DND-41 (cell line): ENCODE results near the gene RARS2.

Experiments used
- ATAC-seq: fragments of 200-7000 bp; cut with Tn5 transposase; 3 replicates; pipeline ENCODE4 v1.9.1; 2021; ENCODE audit warnings: low read depth; ENCODE audit not compliant: insufficient read depth
- DNase-seq: peaks from one replicate; pipeline ENCODE4 v3.0.0-alpha.2; 2020
- H2AFZ ChIP-seq: 2 replicates; pipeline ENCODE4 v1.6.0; 2012; ENCODE audit warnings: low read depth, low read length
- H3K27ac ChIP-seq: 2 replicates; pipeline ENCODE4 v1.5.1; 2012; ENCODE audit warnings: low read length, inconsistent platforms
- H3K27me3 ChIP-seq: fragments of 200-600 bp; sonication (generic); 2 replicates; pipeline ENCODE4 v1.6.0; 2012; ENCODE audit warnings: low read length, mild to moderate bottlenecking, inconsistent platforms; ENCODE audit not compliant: insufficient read depth, poor library complexity
- H3K36me3 ChIP-seq: 2 replicates; pipeline ENCODE4 v1.5.1; 2012; ENCODE audit warnings: low read length, inconsistent platforms; ENCODE audit not compliant: insufficient read depth
- H3K4me1 ChIP-seq: 2 replicates; pipeline ENCODE4 v1.5.1; 2012; ENCODE audit warnings: mild to moderate bottlenecking, low read length; ENCODE audit not compliant: insufficient read depth
- H3K4me2 ChIP-seq: 2 replicates; pipeline ENCODE4 v1.6.0; 2012; ENCODE audit warnings: mild to moderate bottlenecking, moderate library complexity, low read length, inconsistent platforms; ENCODE audit not compliant: insufficient read depth
- H3K4me3 ChIP-seq, 2 experiments: fragments of 200-600 bp in 1 of 2; shearing (Covaris generic) in 1 of 2; 2 replicates each; pipeline ENCODE4 v1.5.1; 2012 to 2016; ENCODE audit warnings: inconsistent platforms in 2 of 2, low read length in 2 of 2, mild to moderate bottlenecking in 2 of 2, low read depth in 1 of 2, moderate library complexity in 1 of 2
- H3K79me2 ChIP-seq: 2 replicates; pipeline ENCODE4 v1.6.0; 2012; ENCODE audit warnings: low read length, inconsistent platforms; ENCODE audit not compliant: insufficient read depth
- H3K9ac ChIP-seq: 2 replicates; pipeline ENCODE4 v1.6.0; 2012; ENCODE audit warnings: low read depth, mild to moderate bottlenecking, inconsistent platforms, low read length, moderate library complexity
- H3K9me3 ChIP-seq: 2 replicates; pipeline ENCODE4 v1.5.1; 2012; ENCODE audit warnings: low read length, moderate library complexity, mild to moderate bottlenecking, inconsistent platforms; ENCODE audit not compliant: insufficient read depth, severe bottlenecking
- H4K20me1 ChIP-seq: 2 replicates; pipeline ENCODE4 v1.6.0; 2012; ENCODE audit warnings: low read length; ENCODE audit not compliant: insufficient read depth
- CTCF ChIP-seq: IDR thresholded peaks from 2 replicates; pipeline ENCODE4 v1.5.1; 2012; ENCODE audit warnings: borderline replicate concordance, low read length, moderate library complexity, mild to moderate bottlenecking; ENCODE audit not compliant: poor library complexity, severe bottlenecking; ENCODE audit errors: extremely low read depth
- EZH2 ChIP-seq: IDR thresholded peaks from 3 replicates; pipeline ENCODE4 v1.6.1; 2012; ENCODE audit warnings: borderline replicate concordance, low read depth, mild to moderate bottlenecking, moderate library complexity, low read length, inconsistent platforms; ENCODE audit not compliant: severe bottlenecking

RARS2 gene

GRCh38 chr6:87539554-87539953, 50.2 kb downstream of the RARS2 start:
- no peak for ATAC-seq
- H3K36me3 ChIP-seq: peaks cover 43% of the 10 kb centered on the region
- H3K27me3 ChIP-seq: no peaks in the 10 kb centered on the region
- no peaks in the 10 kb centered on the region for H3K4me1 ChIP-seq
- H3K27ac ChIP-seq: no peak overlapping the region
- H4K20me1 ChIP-seq: no peaks in the 10 kb centered on the region
- DNase-seq: no peak
- H3K4me2 ChIP-seq: no peak overlapping the region
- H3K79me2 ChIP-seq: no peaks in the 10 kb centered on the region
- TF ChIP-seq CTCF (no peak), EZH2 (no peak)
- H3K9me3 ChIP-seq: peaks cover 3% of the 10 kb centered on the region
- H3K4me3 ChIP-seq: no peak overlapping the region
- no peak overlapping the region for H3K9ac ChIP-seq
- H2AFZ ChIP-seq: no peak overlapping the region

- H3K9me3 ChIP-seq: peaks cover 3% of the 10 kb centered on the region
- peaks cover 41% of the 10 kb centered on the region for H3K36me3 ChIP-seq
- TF ChIP-seq EZH2: no peak
- TF ChIP-seq CTCF: no peak
- no peak overlapping the region for H3K9ac ChIP-seq
- H3K4me1 ChIP-seq: no peaks in the 10 kb centered on the region
- H3K4me3 ChIP-seq: no peak overlapping the region
- DNase-seq: no peak
- H2AFZ ChIP-seq: no peak overlapping the region
- H3K4me2 ChIP-seq: no peak overlapping the region
- no peak overlapping the region for H3K27ac ChIP-seq
- no peaks in the 10 kb centered on the region for H3K79me2 ChIP-seq
- H3K27me3 ChIP-seq: no peaks in the 10 kb centered on the region
- ATAC-seq: no peak
- no peaks in the 10 kb centered on the region for H4K20me1 ChIP-seq
These were observed 51.1 kb downstream of the RARS2 start for GRCh38 chr6:87538510-87539260.

GRCh38 chr6:87534377-87535047, 55.3 kb downstream of the RARS2 start:
- Histone ChIP-seq H3K79me2 (no peaks in the 10 kb centered on the region), H3K9ac (no peak overlapping the region), H3K36me3 (peaks cover 24% of the 10 kb centered on the region), H3K4me1 (no peaks in the 10 kb centered on the region), H3K4me2 (no peak overlapping the region), H3K4me3 (no peak overlapping the region), H3K9me3 (peaks cover 2% of the 10 kb centered on the region), H3K27me3 (no peaks in the 10 kb centered on the region), H4K20me1 (no peaks in the 10 kb centered on the region), H3K27ac (no peak overlapping the region), H2AFZ (no peak overlapping the region)
- ATAC-seq: no peak
- TF ChIP-seq EZH2: no peak
- TF ChIP-seq CTCF: no peak
- no peak for DNase-seq
